ENCODE results near the gene CEPT1.

DNA sequence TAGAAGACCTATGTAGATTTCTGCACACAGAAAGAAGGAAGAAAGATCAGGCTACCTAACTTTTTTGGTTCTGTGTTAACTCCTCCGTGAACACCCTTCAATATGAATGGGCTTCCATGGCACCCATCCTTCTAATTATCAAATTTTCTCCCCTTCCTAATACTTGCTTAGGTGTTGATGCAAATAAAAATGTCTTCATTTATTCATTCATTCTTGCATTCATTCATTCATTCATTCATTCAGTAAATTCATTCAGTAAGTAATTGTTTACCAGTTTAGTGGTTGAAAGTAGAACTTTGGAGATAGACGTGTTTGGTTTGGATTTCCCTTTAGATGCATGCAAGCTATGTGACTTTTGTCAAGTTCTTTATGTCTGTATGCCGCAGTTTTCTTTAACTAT, 92.1 kb downstream of the CEPT1 start:
- TF ChIP-seq, protein P1, sequence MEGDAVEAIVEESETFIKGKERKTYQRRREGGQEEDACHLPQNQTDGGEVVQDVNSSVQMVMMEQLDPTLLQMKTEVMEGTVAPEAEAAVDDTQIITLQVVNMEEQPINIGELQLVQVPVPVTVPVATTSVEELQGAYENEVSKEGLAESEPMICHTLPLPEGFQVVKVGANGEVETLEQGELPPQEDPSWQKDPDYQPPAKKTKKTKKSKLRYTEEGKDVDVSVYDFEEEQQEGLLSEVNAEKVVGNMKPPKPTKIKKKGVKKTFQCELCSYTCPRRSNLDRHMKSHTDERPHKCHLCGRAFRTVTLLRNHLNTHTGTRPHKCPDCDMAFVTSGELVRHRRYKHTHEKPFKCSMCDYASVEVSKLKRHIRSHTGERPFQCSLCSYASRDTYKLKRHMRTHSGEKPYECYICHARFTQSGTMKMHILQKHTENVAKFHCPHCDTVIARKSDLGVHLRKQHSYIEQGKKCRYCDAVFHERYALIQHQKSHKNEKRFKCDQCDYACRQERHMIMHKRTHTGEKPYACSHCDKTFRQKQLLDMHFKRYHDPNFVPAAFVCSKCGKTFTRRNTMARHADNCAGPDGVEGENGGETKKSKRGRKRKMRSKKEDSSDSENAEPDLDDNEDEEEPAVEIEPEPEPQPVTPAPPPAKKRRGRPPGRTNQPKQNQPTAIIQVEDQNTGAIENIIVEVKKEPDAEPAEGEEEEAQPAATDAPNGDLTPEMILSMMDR (IDR thresholded peaks at IDR 0.05; ENCODE audit: control extremely low read depth in 1 of 3, insufficient read depth in 1 of 3, low read depth in 1 of 3, low read length in 3 of 3), result no peak
- TF ChIP-seq CEBPB (IDR thresholded peaks at IDR 0.05; ENCODE audit: low read depth, low read length) (no peak), JUND (IDR thresholded peaks at IDR 0.05; ENCODE audit: low read length) (no peak), SP2 (IDR thresholded peaks at IDR 0.05; ENCODE audit: low read length) (no peak), EZH2 (IDR thresholded peaks at IDR 0.05; ENCODE audit: low read depth, low read length, severe bottlenecking) (no peak), SRF (IDR thresholded peaks at IDR 0.05; ENCODE audit: low read depth, low read length) (no peak), TEAD4 (IDR thresholded peaks at IDR 0.05; ENCODE audit: low read depth, low read length) (no peak), GTF2F1 (IDR thresholded peaks at IDR 0.05; ENCODE audit: borderline replicate concordance, low read depth, low read length) (no peak), SIX5 (IDR thresholded peaks at IDR 0.05; ENCODE audit: low read depth, low read length) (no peak), POLR2A (IDR thresholded peaks at IDR 0.05; ENCODE audit: control extremely low read depth in 1 of 2, low read depth in 2 of 2, low read length in 2 of 2) (no peak), SP4 (IDR thresholded peaks at IDR 0.05; ENCODE audit: low read length) (no peak), KDM1A (IDR thresholded peaks at IDR 0.05; ENCODE audit: borderline replicate concordance, low read length) (no peak)
